Right lobe of liver (tissue), 6 donors: ENCODE measurements around the gene MAT2A. TPM values are rescaled to one million over a fixed set of nuclear protein-coding genes. Genes with fewer than 3 reads are reported as not detected.
A peak's percentile ranks its signal among the peaks of the same experiment; 100 is the strongest.

Experiments
- ATAC-seq, 4 donors: fragments of 200-7000 bp; cut with Tn5 transposase; one replicate each; pipeline ENCODE4 v1.9.1; 2020; ENCODE audit warnings: mild to moderate bottlenecking in 4 of 4, moderate library complexity in 4 of 4
- DNase-seq, 3 donors: peaks; one replicate each; pipeline ENCODE4 v3.0.0-alpha.2; 2020
- H3K27ac ChIP-seq, 3 donors: fragments of 200-600 bp; one replicate each; pipeline ENCODE4 v1.8.0; 2022
- H3K27me3 ChIP-seq, 2 donors: fragments of 200-600 bp; one replicate each; pipeline ENCODE4 v1.8.0; 2022
- H3K36me3 ChIP-seq, 4 donors: fragments of 200-600 bp; sonication (generic) in 1 of 4; one replicate each; pipeline versions ENCODE4 v1.5.1 to v1.8.0; 2017 to 2022; ENCODE audit warnings: control low read depth in 1 of 4
- H3K4me1 ChIP-seq, 4 donors: fragments of 200-600 bp; sonication (generic) in 1 of 4; one replicate each; pipeline versions ENCODE4 v1.5.1 to v1.8.0; 2017 to 2022; ENCODE audit warnings: control low read depth in 1 of 4
- H3K4me3 ChIP-seq, 3 donors: fragments of 200-600 bp; one replicate each; pipeline ENCODE4 v1.8.0; 2022
- H3K9me3 ChIP-seq, 4 donors: fragments of 200-600 bp; sonication (generic) in 1 of 4; one replicate each; pipeline versions ENCODE4 v1.5.1 to v1.8.0; 2017 to 2022; ENCODE audit warnings: control low read depth in 1 of 4
- POLR2A ChIP-seq: fragments of 450-650 bp; IDR thresholded peaks from one replicate; pipeline ENCODE4 v1.6.1; 2017; ENCODE audit warnings: antibody characterized with exemption, mild to moderate bottlenecking
- WGBS: methylation state at CpG from one replicate; pipeline ENCODE4 v1.1.6; 2018; ENCODE audit warnings: low coverage, low lambda C conversion rate; ENCODE audit not compliant: insufficient coverage; ENCODE audit errors: missing lambda C conversion rate; 5-methylcytosine and 5-hydroxymethylcytosine counted together
- intact Hi-C, 2 donors: fragments of 100-400 bp; cut with DNase I; formaldehyde crosslinking; loops; one replicate each; pipeline versions ENCODE4 v1.11.2 to v1.14.1; 2022
- total RNA-seq, 6 experiments: library from RNA; depleted of rRNA in 2 of 6; stranded (reverse); fragments of >200 nt in 2 of 6; fragmentation: NEBNext Ultra II Directional in 3 of 6; extraction: Animal tissue kit (Norgen Biotek cat#: 25700) in 3 of 6; gene quantifications; one replicate each; pipeline versions ENCODE4 v1.1.0 to v1.2.4, GENCODE V29; 2016 to 2023
- TF ChIP-seq, protein P1 (sequence below), 4 donors: fragments of 200-600 bp in 3 of 4; fragments of 450-650 bp in 1 of 4; IDR thresholded peaks; one replicate each; pipeline versions ENCODE4 v1.5.1 to v1.8.0; 2016 to 2022; ENCODE audit warnings: antibody characterized with exemption in 4 of 4, mild to moderate bottlenecking in 2 of 4
- donor health status: DM: no; HTN: yes; CAD: no.
- donor health status: DM: no; HTN: no; CAD: no.
- donor health status: DM: no; HTN: no; CAD: no.
- donor health status: DM: no; HTN: yes; CAD: no.
- donor health status: DM: no; HTN: yes; CAD: no.

MAT2A gene
- total RNA-seq, 6 experiments from 2014 or later: 57.8 to 118 (median 102) TPM

DNA sequence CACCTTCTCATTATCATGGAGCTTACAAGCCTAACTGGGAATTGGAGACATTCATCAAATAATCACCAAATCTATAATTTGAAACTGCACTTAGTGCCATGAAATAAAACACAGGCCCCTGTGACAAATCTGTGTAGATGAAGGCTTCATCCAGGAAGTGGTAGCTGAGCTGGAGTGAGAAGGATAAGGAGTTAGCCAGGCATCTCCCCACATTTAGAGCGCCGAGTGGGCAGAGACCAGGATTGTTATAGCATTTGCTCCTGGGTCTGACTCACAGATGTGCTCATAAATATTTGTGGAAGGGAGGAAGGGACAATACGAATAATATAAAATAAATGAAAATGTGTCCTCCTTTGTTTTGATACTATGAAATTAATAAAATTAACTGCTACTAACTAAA, 2.5 kb upstream of the MAT2A start:
- Histone ChIP-seq H3K4me1 (peaks cover 0 to 21% (median 10%) of the 10 kb centered on the region in 4 donors), H3K9me3 (no peaks in the 10 kb centered on the region), H3K27me3 (no peaks in the 10 kb centered on the region), H3K27ac (no peak overlapping the region), H3K36me3 (peaks cover 0 to 9% (median 5%) of the 10 kb centered on the region in 4 donors), H3K4me3 (no peak overlapping the region)
- DNase-seq (no peak), ATAC-seq (no peak)
- 86% methylated on average over 3 of the region's 3 CpGs for WGBS
- intact Hi-C loops: no loop called here
- TF ChIP-seq POLR2A: no peak

DNA sequence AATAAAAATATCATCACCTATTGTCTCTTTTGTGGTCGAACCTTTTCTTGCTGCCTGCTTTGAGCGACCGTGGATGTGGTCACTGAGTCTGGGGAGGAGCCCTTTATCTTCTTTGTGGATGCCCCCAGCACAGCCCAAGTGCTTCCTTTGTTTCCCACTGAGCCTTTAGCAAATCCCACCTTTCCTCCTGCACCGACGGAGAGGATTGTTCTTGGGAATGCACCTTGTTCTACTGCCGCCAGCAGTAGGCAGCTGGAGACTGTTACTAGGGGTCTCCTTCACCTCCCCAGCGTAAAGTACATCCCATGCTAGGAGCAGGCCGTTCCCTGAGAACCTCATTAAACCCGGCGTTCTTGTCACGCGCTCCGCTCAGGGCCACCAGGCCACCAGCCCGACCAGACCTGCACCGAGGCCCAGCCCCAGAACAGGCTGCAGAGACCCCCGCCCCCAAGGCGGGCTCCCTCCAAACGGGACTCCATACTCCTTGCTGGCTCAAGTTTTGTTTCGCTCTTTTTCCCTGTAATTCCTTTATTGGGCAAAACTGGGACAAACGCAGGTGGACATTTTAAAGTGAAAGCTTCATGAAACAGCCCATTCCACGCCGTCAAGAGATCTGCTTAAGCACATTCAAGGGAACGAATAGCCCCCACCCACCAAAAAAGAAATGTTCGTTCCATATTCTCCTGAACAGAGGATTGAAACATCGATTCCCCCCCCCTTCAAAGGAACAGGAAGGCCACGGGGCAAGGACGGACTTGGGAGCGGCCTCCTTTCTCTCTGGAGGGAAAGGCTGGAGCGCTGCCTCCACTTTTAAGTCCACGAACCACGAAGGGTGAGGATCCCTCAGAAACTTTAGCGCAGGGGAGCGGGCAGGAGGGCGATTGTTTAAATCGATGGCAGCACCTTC, 1.1 kb upstream of the MAT2A start:
- Histone ChIP-seq H3K27ac (peak overlapping the region; percentile 98 to 99 (median 98)), H3K4me1 (peaks cover 0 to 29% (median 13%) of the 10 kb centered on the region in 4 donors), H3K36me3 (peaks cover 12 to 23% (median 18%) of the 10 kb centered on the region in 4 donors), H3K27me3 (no peaks in the 10 kb centered on the region), H3K9me3 (no peaks in the 10 kb centered on the region), H3K4me3 (peak overlapping the region; percentile 94 to 100 (median 99))
- peak; percentile 32 to 55 (median 38) for ATAC-seq
- under 1% methylated on average over 34 of the region's 35 CpGs for WGBS
- TF ChIP-seq POLR2A: peak; percentile 8
- TF ChIP-seq, protein P1, sequence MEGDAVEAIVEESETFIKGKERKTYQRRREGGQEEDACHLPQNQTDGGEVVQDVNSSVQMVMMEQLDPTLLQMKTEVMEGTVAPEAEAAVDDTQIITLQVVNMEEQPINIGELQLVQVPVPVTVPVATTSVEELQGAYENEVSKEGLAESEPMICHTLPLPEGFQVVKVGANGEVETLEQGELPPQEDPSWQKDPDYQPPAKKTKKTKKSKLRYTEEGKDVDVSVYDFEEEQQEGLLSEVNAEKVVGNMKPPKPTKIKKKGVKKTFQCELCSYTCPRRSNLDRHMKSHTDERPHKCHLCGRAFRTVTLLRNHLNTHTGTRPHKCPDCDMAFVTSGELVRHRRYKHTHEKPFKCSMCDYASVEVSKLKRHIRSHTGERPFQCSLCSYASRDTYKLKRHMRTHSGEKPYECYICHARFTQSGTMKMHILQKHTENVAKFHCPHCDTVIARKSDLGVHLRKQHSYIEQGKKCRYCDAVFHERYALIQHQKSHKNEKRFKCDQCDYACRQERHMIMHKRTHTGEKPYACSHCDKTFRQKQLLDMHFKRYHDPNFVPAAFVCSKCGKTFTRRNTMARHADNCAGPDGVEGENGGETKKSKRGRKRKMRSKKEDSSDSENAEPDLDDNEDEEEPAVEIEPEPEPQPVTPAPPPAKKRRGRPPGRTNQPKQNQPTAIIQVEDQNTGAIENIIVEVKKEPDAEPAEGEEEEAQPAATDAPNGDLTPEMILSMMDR (IDR thresholded peaks at IDR 0.05): no peak
- intact Hi-C loops: no loop called here
- DNase-seq: peak; percentile 69 to 78 (median 76)

DNA sequence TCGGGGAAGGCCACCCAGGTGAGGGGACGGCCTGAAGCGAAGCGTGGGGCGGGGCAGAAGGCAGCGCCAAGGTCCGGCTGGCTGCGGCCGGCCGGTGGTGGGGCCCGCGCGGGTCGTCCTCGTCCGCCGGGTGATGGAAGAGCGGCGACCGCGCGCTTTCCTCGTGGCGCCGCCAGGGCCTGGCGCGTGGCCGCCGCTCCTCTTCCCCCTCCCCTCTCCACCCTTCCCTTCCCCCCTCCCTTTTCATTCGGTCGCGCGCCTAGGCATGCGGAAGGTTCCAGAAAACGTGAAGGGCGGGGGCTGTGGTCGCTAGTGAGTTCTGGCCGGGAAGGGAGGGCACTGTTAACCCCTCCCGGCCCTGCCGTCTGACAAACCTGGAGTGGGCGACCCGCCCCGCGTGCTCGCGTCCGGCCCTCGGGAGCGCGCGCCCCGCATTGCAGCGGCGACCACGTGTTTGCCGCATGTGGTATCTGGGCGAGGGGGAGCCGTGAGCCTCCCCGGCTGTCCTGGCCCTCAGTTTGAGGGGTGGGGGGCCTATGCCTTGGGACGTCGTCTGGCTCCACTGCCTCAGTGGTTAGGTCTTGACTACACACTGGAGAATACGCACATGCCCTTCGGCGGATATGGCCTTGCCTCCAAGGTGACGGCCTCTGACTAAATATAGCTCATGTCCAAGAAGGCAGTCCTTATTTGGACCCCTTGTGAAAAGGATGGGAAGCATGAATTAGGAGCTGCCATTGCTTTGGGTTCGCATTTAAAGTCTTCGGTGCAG, 579 bp downstream of the MAT2A start:
- Histone ChIP-seq H3K27me3 (no peaks in the 10 kb centered on the region), H3K4me1 (peaks cover 0 to 30% (median 13%) of the 10 kb centered on the region in 4 donors), H3K36me3 (peaks cover 15 to 40% (median 29%) of the 10 kb centered on the region in 4 donors), H3K27ac (peak overlapping the region; percentile 98 to 99 (median 98)), H3K4me3 (peak overlapping the region; percentile 94 to 100 (median 99)), H3K9me3 (no peaks in the 10 kb centered on the region)
- TF ChIP-seq POLR2A: peak; percentile 45
- TF ChIP-seq, protein P1 (IDR thresholded peaks at IDR 0.05): no peak
- ATAC-seq (peak; percentile 43 to 60 (median 52)), DNase-seq (peak; percentile 68 to 77 (median 75))
- WGBS: 0% methylated on average over 3 of the region's 67 CpGs
- intact Hi-C loops: no loop called here

DNA sequence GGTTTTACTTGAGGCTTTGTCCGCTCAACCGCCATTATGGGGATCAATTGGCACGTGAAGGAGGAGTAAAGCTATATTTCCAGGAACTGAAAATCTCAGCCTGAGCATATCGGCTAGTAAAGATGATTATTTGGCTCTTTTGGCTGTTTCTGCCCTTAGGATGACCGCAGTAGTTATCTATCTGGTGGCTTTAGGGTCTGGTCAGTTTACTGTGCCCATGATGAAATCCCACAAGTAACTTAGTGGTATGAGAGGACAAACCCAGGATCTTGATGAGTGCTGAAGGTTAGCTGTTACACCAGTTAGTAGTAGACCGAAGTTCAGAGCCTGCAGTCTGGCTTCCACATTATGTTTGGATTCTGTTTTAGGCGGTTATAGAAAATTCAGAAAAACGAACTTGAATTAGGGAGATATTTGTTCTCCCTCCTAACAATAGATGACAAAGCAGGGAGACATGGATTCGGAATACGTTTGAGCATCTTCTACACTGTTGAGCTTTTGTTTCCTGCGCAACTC, 1.2 kb downstream of the MAT2A start:
- no peak for DNase-seq

More for the DNA sequence above, 1.2 kb downstream of the MAT2A start:
- intact Hi-C loops: no loop called here
- Histone ChIP-seq H3K4me1 (peaks cover 0 to 30% (median 13%) of the 10 kb centered on the region in 4 donors), H3K36me3 (peaks cover 15 to 47% (median 32%) of the 10 kb centered on the region in 4 donors), H3K27ac (peak overlapping the region; percentile 98 to 99 (median 98)), H3K27me3 (no peaks in the 10 kb centered on the region), H3K9me3 (no peaks in the 10 kb centered on the region), H3K4me3 (peak overlapping the region; percentile 94 to 100 (median 99))
- 1% methylated on average over 11 of the region's 11 CpGs for WGBS
- no peak for TF ChIP-seq POLR2A
- TF ChIP-seq, protein P1 (IDR thresholded peaks at IDR 0.05): no peak
- no peak for ATAC-seq
